HEK293 (cell line): ENCODE measurements around the gene CHAC2.

Source experiments
- CTCF ChIA-PET: fragments of 350-600 bp; formaldehyde crosslinking; extraction: SDS; loops from one replicate; lab custom pipeline; 2021; ENCODE audit warnings: antibody characterized with exemption; lab: Yijun Ruan, JAX
- POLR2A ChIA-PET: fragments of 300-600 bp; formaldehyde crosslinking; extraction: SDS; loops from one replicate; lab custom pipeline; 2020; ENCODE audit warnings: antibody characterized with exemption, inconsistent platforms; lab: Yijun Ruan, JAX
- H3K27ac ChIP-seq: fragments of 200-500 bp; sonication (Bioruptor generic); 2 replicates; pipeline ENCODE4 v1.5.1; 2014; ENCODE audit warnings: low read depth, low read length, control low read depth, inconsistent platforms; ENCODE audit errors: extremely low read depth
- H3K36me3 ChIP-seq, 2 experiments: fragments of 200-500 bp in 1 of 2; sonication (Bioruptor generic) in 1 of 2; 1 replicate in 1 of 2; 2 replicates in 1 of 2; pipeline ENCODE4 v1.5.1; 2014 to 2017; ENCODE audit warnings: inconsistent platforms in 2 of 2, low read length in 2 of 2; ENCODE audit not compliant: control insufficient read depth in 2 of 2, insufficient read depth in 1 of 2
- H3K4me1 ChIP-seq: fragments of 200-500 bp; sonication (Bioruptor generic); 2 replicates; pipeline ENCODE4 v1.5.1; 2014; ENCODE audit warnings: mild to moderate bottlenecking, low read length, inconsistent platforms; ENCODE audit not compliant: control insufficient read depth, insufficient read depth
- H3K4me3 ChIP-seq: 2 replicates; pipeline ENCODE4 v1.5.1; 2011; ENCODE audit warnings: low read depth, mild to moderate bottlenecking, control low read depth, low read length, moderate library complexity
- H3K9me3 ChIP-seq: fragments of 200-500 bp; sonication (Bioruptor generic); 2 replicates; pipeline ENCODE4 v1.5.1; 2014; ENCODE audit warnings: low read depth, low read length, inconsistent platforms; ENCODE audit not compliant: control insufficient read depth, insufficient read depth
- CTCF ChIP-seq: fragments of 450-650 bp; formaldehyde crosslinking; IDR thresholded peaks from 2 replicates; pipeline ENCODE4 v1.5.1; 2016; ENCODE audit warnings: missing biosample characterization, missing genetic modification characterization
- GLI4 ChIP-seq: fragments of 450-650 bp; formaldehyde crosslinking; IDR thresholded peaks from 2 replicates; pipeline ENCODE4 v1.5.1; 2016; ENCODE audit warnings: missing biosample characterization, missing genetic modification characterization
- GLIS2 ChIP-seq: fragments of 450-650 bp; formaldehyde crosslinking; IDR thresholded peaks from 2 replicates; pipeline ENCODE4 v1.5.1; 2016; ENCODE audit warnings: missing biosample characterization, missing genetic modification characterization
- PRDM1 ChIP-seq: fragments of 450-650 bp; formaldehyde crosslinking; IDR thresholded peaks from 2 replicates; pipeline ENCODE4; 2016; ENCODE audit warnings: missing biosample characterization, missing genetic modification characterization
- REST ChIP-seq: fragments of 450-650 bp; formaldehyde crosslinking; IDR thresholded peaks from 2 replicates; pipeline ENCODE4 v1.5.1; 2016; ENCODE audit warnings: missing biosample characterization, missing genetic modification characterization
- SETDB1 ChIP-seq: IDR thresholded peaks from one replicate; pipeline ENCODE4 v1.6.1; 2017; ENCODE audit warnings: mild to moderate bottlenecking, low read length, moderate library complexity, mixed read lengths; ENCODE audit not compliant: insufficient read length
- YY2 ChIP-seq: fragments of 450-650 bp; formaldehyde crosslinking; IDR thresholded peaks from 2 replicates; pipeline ENCODE4 v1.5.1; 2016; ENCODE audit warnings: missing biosample characterization, missing genetic modification characterization
- ZFHX2 ChIP-seq: fragments of 450-650 bp; formaldehyde crosslinking; conservative IDR thresholded peaks from 2 replicates; pipeline ENCODE4 v1.5.1; 2016; ENCODE audit warnings: missing biosample characterization, missing genetic modification characterization
- ZFP37 ChIP-seq: fragments of 450-650 bp; formaldehyde crosslinking; IDR thresholded peaks from 2 replicates; pipeline ENCODE4 v1.5.1; 2016; ENCODE audit warnings: missing biosample characterization, missing genetic modification characterization
- ZNF112 ChIP-seq: fragments of 450-650 bp; formaldehyde crosslinking; IDR thresholded peaks from 2 replicates; pipeline ENCODE4 v1.5.0; 2017; ENCODE audit warnings: missing biosample characterization, missing genetic modification characterization
- ZNF148 ChIP-seq: fragments of 450-650 bp; formaldehyde crosslinking; IDR thresholded peaks from 2 replicates; pipeline ENCODE4 v1.5.0; 2017; ENCODE audit warnings: missing biosample characterization, missing genetic modification characterization, borderline replicate concordance
- ZNF157 ChIP-seq: fragments of 450-650 bp; formaldehyde crosslinking; IDR thresholded peaks from 2 replicates; pipeline ENCODE4 v1.5.1; 2016; ENCODE audit warnings: missing biosample characterization, missing genetic modification characterization
- ZNF248 ChIP-seq: fragments of 450-650 bp; formaldehyde crosslinking; IDR thresholded peaks from 2 replicates; pipeline ENCODE4 v1.5.1; 2017; ENCODE audit warnings: missing biosample characterization, missing genetic modification characterization
- ZNF26 ChIP-seq: fragments of 450-650 bp; formaldehyde crosslinking; IDR thresholded peaks from 2 replicates; pipeline ENCODE4 v1.5.1; 2016; ENCODE audit warnings: missing biosample characterization, missing genetic modification characterization
- ZNF366 ChIP-seq: fragments of 450-650 bp; formaldehyde crosslinking; conservative IDR thresholded peaks from 2 replicates; pipeline ENCODE4 v1.5.1; 2016; ENCODE audit warnings: missing biosample characterization, missing genetic modification characterization
- ZNF544 ChIP-seq: fragments of 450-650 bp; formaldehyde crosslinking; IDR thresholded peaks from 2 replicates; pipeline ENCODE4 v1.5.0; 2017; ENCODE audit warnings: missing biosample characterization, missing genetic modification characterization
- ZNF639 ChIP-seq: fragments of 450-650 bp; formaldehyde crosslinking; IDR thresholded peaks from 2 replicates; pipeline ENCODE4 v1.5.1; 2016; ENCODE audit warnings: missing biosample characterization, missing genetic modification characterization
- ZSCAN5A ChIP-seq: fragments of 450-650 bp; formaldehyde crosslinking; IDR thresholded peaks from 2 replicates; pipeline ENCODE4 v1.5.1; 2016; ENCODE audit warnings: missing biosample characterization, missing genetic modification characterization

The CHAC2 gene

GRCh38 chr2:53724536-53724935 is 43.1 kb upstream of the CHAC2 start:
- H3K9me3 ChIP-seq: no peaks in the 10 kb centered on the region
- CTCF ChIA-PET: interaction anchor here (0.6 kb wide), 1 partner anchor 661 kb away, joined by 3 read pairs; no protein-coding TSS in a partner anchor
- H3K36me3 ChIP-seq: peaks cover 0 to 4% of the 10 kb centered on the region in 2 experiments; a peak in 2 of 3 replicates
- POLR2A ChIA-PET: no interaction called here
- no peak overlapping the region for H3K27ac ChIP-seq
- TF ChIP-seq ZFHX2 (no peak), ZNF544 (tag by site-specific recombination) (no peak), ZNF112 (tag by site-specific recombination) (no peak), ZNF148 (tag by site-specific recombination) (no peak), CTCF (tag by site-specific recombination) (no peak), ZNF639 (tag by site-specific recombination) (no peak), ZNF366 (tag by site-specific recombination) (no peak), ZSCAN5A (tag by site-specific recombination) (no peak), ZFP37 (tag by site-specific recombination) (no peak), ZNF26 (no peak), SETDB1 (no peak), GLIS2 (tag by site-specific recombination) (no peak), PRDM1 (tag by site-specific recombination) (no peak), ZNF157 (tag by site-specific recombination) (no peak)
- no peak overlapping the region for H3K4me3 ChIP-seq
- no peaks in the 10 kb centered on the region for H3K4me1 ChIP-seq

- TF ChIP-seq REST (tag by site-specific recombination) (no peak), ZNF248 (tag by site-specific recombination) (no peak), YY2 (tag by site-specific recombination) (no peak), GLI4 (tag by site-specific recombination) (no peak)
- Histone ChIP-seq H3K4me3 (no peak overlapping the region), H3K36me3 (peaks cover 4 to 8% of the 10 kb centered on the region in 2 experiments), H3K9me3 (no peaks in the 10 kb centered on the region), H3K27ac (no peak overlapping the region), H3K4me1 (no peaks in the 10 kb centered on the region)
- CTCF ChIA-PET: interaction anchor here (0.6 to 0.7 kb wide), 2 partner anchors 17 to 749 kb away, joined by 3 to 6 read pairs; no protein-coding TSS in a partner anchor
- POLR2A ChIA-PET: no interaction called here
Measured at GRCh38 chr2:53725662-53726061, 41.9 kb upstream of the CHAC2 start.
